ENCODE measurements around the gene CCDC28A.

The CCDC28A gene

GRCh38 chr6:138774370-138774769 is 801 bp downstream of the CCDC28A start:
- TF ChIP-seq CREB1 (IDR thresholded peaks at IDR 0.05; ENCODE audit: low read depth) (no peak), TAF1 (IDR thresholded peaks at IDR 0.05; ENCODE audit: low read depth) (no peak), EGR1 (IDR thresholded peaks at IDR 0.05) (no peak), EP300 (IDR thresholded peaks at IDR 0.05; ENCODE audit: borderline replicate concordance) (no peak), TCF12 (IDR thresholded peaks at IDR 0.05; ENCODE audit: low read depth) (no peak), REST (IDR thresholded peaks at IDR 0.05; ENCODE audit: low read depth) (no peak), CEBPB (IDR thresholded peaks at IDR 0.05) (no peak), ZBTB7A (IDR thresholded peaks at IDR 0.05; ENCODE audit: low read depth) (no peak), YY1 (IDR thresholded peaks at IDR 0.05; ENCODE audit: low read depth) (no peak), NFIC (IDR thresholded peaks at IDR 0.05) (no peak), FOXM1 (IDR thresholded peaks at IDR 0.05; ENCODE audit: borderline replicate concordance, low read depth) (no peak), RAD21 (IDR thresholded peaks at IDR 0.05; ENCODE audit: low read depth) (no peak), TEAD4 (IDR thresholded peaks at IDR 0.05) (no peak), MAX (IDR thresholded peaks at IDR 0.05) (no peak), USF1 (IDR thresholded peaks at IDR 0.05) (no peak)

- no peak for TF ChIP-seq NFIC (IDR thresholded peaks at IDR 0.05)
- no peak for TF ChIP-seq RAD21 (IDR thresholded peaks at IDR 0.05; ENCODE audit: low read depth)
- TF ChIP-seq MAX (IDR thresholded peaks at IDR 0.05): no peak
- TF ChIP-seq CREB1 (IDR thresholded peaks at IDR 0.05; ENCODE audit: low read depth): no peak
These were observed 3.1 kb downstream of the CCDC28A start for GRCh38 chr6:138776659-138777058.

- TF ChIP-seq MAX (IDR thresholded peaks at IDR 0.05) (no peak), CREB1 (IDR thresholded peaks at IDR 0.05; ENCODE audit: low read depth) (no peak), CEBPB (IDR thresholded peaks at IDR 0.05) (no peak), TCF12 (IDR thresholded peaks at IDR 0.05; ENCODE audit: low read depth) (no peak), NFIC (IDR thresholded peaks at IDR 0.05) (no peak), USF1 (IDR thresholded peaks at IDR 0.05) (no peak), EGR1 (IDR thresholded peaks at IDR 0.05) (no peak), REST (IDR thresholded peaks at IDR 0.05; ENCODE audit: low read depth) (no peak), TAF1 (IDR thresholded peaks at IDR 0.05; ENCODE audit: low read depth) (no peak), TEAD4 (IDR thresholded peaks at IDR 0.05) (no peak), FOXM1 (IDR thresholded peaks at IDR 0.05; ENCODE audit: borderline replicate concordance, low read depth) (no peak), EP300 (IDR thresholded peaks at IDR 0.05; ENCODE audit: borderline replicate concordance) (no peak), RAD21 (IDR thresholded peaks at IDR 0.05; ENCODE audit: low read depth) (no peak), YY1 (IDR thresholded peaks at IDR 0.05; ENCODE audit: low read depth) (no peak)
These were observed 4.8 kb downstream of the CCDC28A start for GRCh38 chr6:138778331-138778730.

GRCh38 chr6:138782243-138782642 is 8.7 kb downstream of the CCDC28A start:
- TF ChIP-seq EP300 (IDR thresholded peaks at IDR 0.05; ENCODE audit: borderline replicate concordance) (no peak), TCF12 (IDR thresholded peaks at IDR 0.05; ENCODE audit: low read depth) (no peak), ZBTB7A (IDR thresholded peaks at IDR 0.05; ENCODE audit: low read depth) (no peak), USF1 (IDR thresholded peaks at IDR 0.05) (no peak)

GRCh38 chr6:138785079-138785478 is 11.5 kb downstream of the CCDC28A start:
- TF ChIP-seq EP300 (IDR thresholded peaks at IDR 0.05; ENCODE audit: borderline replicate concordance) (no peak), TEAD4 (IDR thresholded peaks at IDR 0.05) (no peak), TAF1 (IDR thresholded peaks at IDR 0.05; ENCODE audit: low read depth) (no peak), CEBPB (IDR thresholded peaks at IDR 0.05) (no peak), REST (IDR thresholded peaks at IDR 0.05; ENCODE audit: low read depth) (no peak), TCF12 (IDR thresholded peaks at IDR 0.05; ENCODE audit: low read depth) (no peak), MAX (IDR thresholded peaks at IDR 0.05) (no peak), FOXM1 (IDR thresholded peaks at IDR 0.05; ENCODE audit: borderline replicate concordance, low read depth) (no peak), YY1 (IDR thresholded peaks at IDR 0.05; ENCODE audit: low read depth) (no peak), EGR1 (IDR thresholded peaks at IDR 0.05) (no peak), RAD21 (IDR thresholded peaks at IDR 0.05; ENCODE audit: low read depth) (no peak), CREB1 (IDR thresholded peaks at IDR 0.05; ENCODE audit: low read depth) (no peak), ZBTB7A (IDR thresholded peaks at IDR 0.05; ENCODE audit: low read depth) (no peak), USF1 (IDR thresholded peaks at IDR 0.05) (no peak), NFIC (IDR thresholded peaks at IDR 0.05) (no peak)
